Caco-2 (cell line): Measurements from ENCODE around the gene INTS2. TPM values are rescaled to one million over a fixed set of nuclear protein-coding genes. Genes with fewer than 3 reads are reported as not detected.

ENCODE experiments used
- BruUV-seq: library from RNA; stranded (reverse); fragments of 400-500 nt; replicated peaks from 2 replicates; lab custom pipeline; 2021; lab: Mats Ljungman, UMichigan
- CTCF ChIA-PET: fragments of 300-600 bp; sonication (Branson Sonifier 250); formaldehyde crosslinking; loops from one replicate; lab custom pipeline; 2022; ENCODE audit warnings: antibody characterized with exemption; lab: Charles Lee
- POLR2A ChIA-PET: fragments of 300-600 bp; sonication (Branson Sonifier 250); formaldehyde crosslinking; loops from one replicate; lab custom pipeline; 2022; ENCODE audit warnings: antibody characterized with exemption; lab: Charles Lee
- DNase-seq, 2 experiments: peaks; one replicate each; pipeline versions ENCODE4 v3.0.0 to v3.0.0-alpha.2; 2020 to 2022
- H3K27me3 ChIP-seq: replicated peaks from 2 replicates; pipeline ENCODE4 v1.6.0; 2011; ENCODE audit warnings: low read length; ENCODE audit not compliant: control insufficient read depth, insufficient read depth
- H3K36me3 ChIP-seq: 2 replicates; pipeline ENCODE4 v1.5.1; 2011; ENCODE audit warnings: low read length; ENCODE audit not compliant: control insufficient read depth, insufficient read depth
- H3K4me1 ChIP-seq: fragments of 250-450 bp; sonication (Bioruptor Pico); 2 replicates; pipeline ENCODE4 v1.5.1; 2020; ENCODE audit warnings: mild to moderate bottlenecking
- H3K4me3 ChIP-seq: 2 replicates; pipeline ENCODE4 v1.5.1; 2011; ENCODE audit warnings: low read depth, mild to moderate bottlenecking, control low read depth, low read length
- H3K9me3 ChIP-seq: fragments of 250-450 bp; sonication (Bioruptor Pico); 2 replicates; pipeline ENCODE4 v1.5.1; 2020; ENCODE audit warnings: mild to moderate bottlenecking, moderate library complexity
- H3K27ac Mint-ChIP-seq: one replicate; pipeline ENCODE4 v1.8.0; 2022; ENCODE audit warnings: mixed read lengths; ENCODE audit not compliant: unreplicated experiment
- H3K27me3 Mint-ChIP-seq: one replicate; pipeline ENCODE4 v1.8.0; 2022; ENCODE audit warnings: mixed read lengths; ENCODE audit not compliant: insufficient read depth, unreplicated experiment
- H3K36me3 Mint-ChIP-seq: one replicate; pipeline ENCODE4 v1.8.0; 2022; ENCODE audit warnings: mild to moderate bottlenecking, mixed read lengths; ENCODE audit not compliant: insufficient read depth, unreplicated experiment
- H3K4me1 Mint-ChIP-seq: one replicate; pipeline ENCODE4 v1.8.0; 2022; ENCODE audit warnings: low read depth, mixed read lengths; ENCODE audit not compliant: unreplicated experiment
- H3K4me3 Mint-ChIP-seq: one replicate; pipeline ENCODE4 v1.8.0; 2022; ENCODE audit warnings: mild to moderate bottlenecking, moderate library complexity, mixed read lengths; ENCODE audit not compliant: unreplicated experiment
- H3K9me3 Mint-ChIP-seq: one replicate; pipeline ENCODE4 v1.8.0; 2022; ENCODE audit warnings: mixed read lengths; ENCODE audit not compliant: unreplicated experiment
- CTCF ChIP-seq, 2 experiments: fragments of 200-600 bp in 1 of 2; IDR thresholded peaks; 1 replicate in 1 of 2; 2 replicates in 1 of 2; pipeline versions ENCODE4 v1.5.1 to v1.8.0; 2011 to 2022; ENCODE audit warnings: antibody characterized with exemption in 1 of 2, control low read depth in 1 of 2, inconsistent platforms in 1 of 2, low read depth in 1 of 2, low read length in 1 of 2, mild to moderate bottlenecking in 1 of 2, moderate library complexity in 1 of 2; ENCODE audit not compliant: insufficient read depth in 1 of 2, severe bottlenecking in 1 of 2, unreplicated experiment in 1 of 2
- intact Hi-C: fragments of 100-400 bp; cut with micrococcal nuclease; formaldehyde crosslinking; loops from one replicate; pipeline ENCODE4 v1.10.0; 2022; ENCODE audit not compliant: unreplicated experiment
- total RNA-seq: library from RNA; stranded (reverse); gene quantifications from 2 replicates; pipeline ENCODE4 v1.2.3, GENCODE V29; 2022

The INTS2 gene
- total RNA-seq, 1 experiment from 2014 or later, result 20.8 TPM

- Mint-ChIP-seq H3K4me1 (no peaks in the 10 kb centered on the region), H3K9me3 (no peaks in the 10 kb centered on the region), H3K27me3 (no peaks in the 10 kb centered on the region), H3K36me3 (no peaks in the 10 kb centered on the region), H3K4me3 (no peak overlapping the region), H3K27ac (no peak overlapping the region)
- DNase-seq, result no peak
- no peaks in the 10 kb centered on the region for H3K4me1 ChIP-seq
- no peaks in the 10 kb centered on the region; the same call in 1 of the 2 replicates for H3K9me3 ChIP-seq
- H3K36me3 ChIP-seq, result no peaks in the 10 kb centered on the region
- no peak for TF ChIP-seq CTCF (IDR thresholded peaks at IDR 0.05; ENCODE audit: insufficient read depth in 1 of 2, low read depth in 1 of 2, low read length in 1 of 2, severe bottlenecking in 1 of 2, unreplicated experiment in 1 of 2)
- BruUV-seq, result no TSS peak
- intact Hi-C loops, result no loop called here
- POLR2A ChIA-PET, result no interaction called here
- H3K27me3 ChIP-seq, result no peaks in the 10 kb centered on the region
- CTCF ChIA-PET, result interaction anchor here (0.5 kb wide), 1 partner anchor 252 kb away, joined by 4 read pairs; no protein-coding TSS in a partner anchor
- H3K4me3 ChIP-seq, result no peak overlapping the region
Observed at GRCh38 chr17:61839300-61839786, 88.4 kb downstream of the INTS2 start.

- Histone ChIP-seq H3K4me1 (peaks cover 4% of the 10 kb centered on the region; the same call in 1 of the 2 replicates), H3K36me3 (no peaks in the 10 kb centered on the region), H3K27me3 (no peaks in the 10 kb centered on the region), H3K4me3 (no peak overlapping the region), H3K9me3 (no peaks in the 10 kb centered on the region)
- intact Hi-C loops, result loop anchor here (1.0 kb wide), 2 partner anchors 201 to 425 kb away; no protein-coding TSS in a partner anchor
- H3K27me3 Mint-ChIP-seq, result no peaks in the 10 kb centered on the region
- peaks cover 5% of the 10 kb centered on the region for H3K36me3 Mint-ChIP-seq
- H3K4me3 Mint-ChIP-seq, result no peak overlapping the region
- peak; percentile 88 to 90 for TF ChIP-seq CTCF (IDR thresholded peaks at IDR 0.05; ENCODE audit: insufficient read depth in 1 of 2, low read depth in 1 of 2, low read length in 1 of 2, severe bottlenecking in 1 of 2, unreplicated experiment in 1 of 2)
- peak; percentile 51 to 59 for DNase-seq
- no TSS peak for BruUV-seq
- H3K27ac Mint-ChIP-seq, result no peak overlapping the region
- POLR2A ChIA-PET, result no interaction called here
- CTCF ChIA-PET, result no interaction called here
- no peaks in the 10 kb centered on the region for H3K9me3 Mint-ChIP-seq
- no peaks in the 10 kb centered on the region for H3K4me1 Mint-ChIP-seq
Observed at GRCh38 chr17:61837175-61838051, 90.4 kb downstream of the INTS2 start.

- DNase-seq, result no peak
- no peak for TF ChIP-seq CTCF (IDR thresholded peaks at IDR 0.05; ENCODE audit: insufficient read depth in 1 of 2, low read depth in 1 of 2, low read length in 1 of 2, severe bottlenecking in 1 of 2, unreplicated experiment in 1 of 2)
- ChIA-PET CTCF (interaction anchor here (0.7 kb wide), 1 partner anchor 920 kb away, joined by 3 read pairs; no protein-coding TSS in a partner anchor), POLR2A (no interaction called here)
- Histone ChIP-seq H3K4me3 (no peak overlapping the region), H3K4me1 (peaks cover 4% of the 10 kb centered on the region; the same call in 1 of the 2 replicates), H3K36me3 (no peaks in the 10 kb centered on the region), H3K9me3 (no peaks in the 10 kb centered on the region), H3K27me3 (no peaks in the 10 kb centered on the region)
- H3K9me3 Mint-ChIP-seq, result no peaks in the 10 kb centered on the region
- H3K4me1 Mint-ChIP-seq, result no peaks in the 10 kb centered on the region
- no peaks in the 10 kb centered on the region for H3K27me3 Mint-ChIP-seq
- intact Hi-C loops, result loop anchor here (1.0 kb wide), 2 partner anchors 200 to 424 kb away; no protein-coding TSS in a partner anchor
- peaks cover 5% of the 10 kb centered on the region for H3K36me3 Mint-ChIP-seq
- no peak overlapping the region for H3K27ac Mint-ChIP-seq
- no peak overlapping the region for H3K4me3 Mint-ChIP-seq
- no TSS peak for BruUV-seq
Observed at GRCh38 chr17:61836266-61837174, 91.3 kb downstream of the INTS2 start.
